HG02885 (cell line): Measurements from ENCODE around the gene KIR3DL2.
"Not testable (repeated sequence)": the region's sequence is repeated elsewhere in the genome, so short reads cannot be mapped to it uniquely, and the experiment has no call there.

Experiments
- ATAC-seq: cut with Tn5 transposase; IDR thresholded peaks from one replicate; pipeline ENCODE4 v1.9.1; 2021; ENCODE audit warnings: mild to moderate bottlenecking; ENCODE audit not compliant: unreplicated experiment, poor library complexity

KIR3DL2 gene

GRCh38 chr19:54863459-54863858 lies 13.2 kb downstream of the KIR3DL2 start:
- not testable (repeated sequence) for ATAC-seq

- no peak for ATAC-seq
These were observed 21.5 kb downstream of the KIR3DL2 start for GRCh38 chr19:54871696-54872095.

- ATAC-seq, result no peak
These were observed 23.7 kb downstream of the KIR3DL2 start, which contains the start of gene FCAR for GRCh38 chr19:54873990-54874389. Gene FCAR, plus strand, starts transcription at chr19:54874235. Its CDS starts 55 bp downstream, at chr19:54874290.

DNA sequence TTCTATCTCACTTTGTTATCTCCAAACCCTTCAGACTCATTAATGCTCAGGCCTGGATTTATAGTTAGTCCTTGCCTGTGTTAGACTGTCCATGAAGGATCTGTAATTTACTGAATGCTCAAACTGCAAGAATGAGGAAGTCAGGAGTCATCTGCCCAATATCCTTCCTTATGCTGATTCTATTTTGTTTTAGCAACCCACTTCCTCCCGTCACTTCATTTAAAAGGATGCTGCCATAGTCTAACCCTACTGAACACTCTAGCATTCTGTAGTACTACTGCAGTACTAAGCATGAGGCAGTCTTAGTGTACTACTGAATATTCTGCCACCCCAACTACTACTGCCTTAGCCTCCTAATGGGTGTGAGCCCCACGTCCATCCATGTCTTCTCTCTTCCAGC lies 25.3 kb downstream of the KIR3DL2 start:
- no peak for ATAC-seq

DNA sequence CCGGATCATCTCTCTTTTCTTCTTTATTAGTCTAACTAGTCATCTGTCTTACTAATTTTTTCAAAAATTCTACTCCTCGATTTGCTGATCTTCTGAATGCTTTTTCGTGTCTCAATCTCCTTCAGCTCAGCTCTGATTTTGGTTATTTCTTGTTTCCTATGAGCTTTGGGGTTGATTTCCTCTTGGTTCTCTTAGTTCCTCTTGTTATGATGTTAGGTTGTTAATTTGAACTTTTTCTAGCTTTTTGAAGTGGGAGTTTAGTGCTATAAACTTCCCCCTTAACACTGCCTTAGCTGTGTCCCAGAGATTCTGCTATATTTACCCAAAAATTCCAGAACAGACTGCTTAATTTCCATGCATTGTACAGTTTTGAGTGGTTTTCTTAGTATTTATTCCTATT lies 27.2 kb downstream of the KIR3DL2 start:
- no peak for ATAC-seq

GRCh38 chr19:54881884-54882283 lies 31.6 kb downstream of the KIR3DL2 start:
- no peak for ATAC-seq

GRCh38 chr19:54882758-54883157 lies 32.5 kb downstream of the KIR3DL2 start:
- ATAC-seq, result no peak

GRCh38 chr19:54883228-54883627 lies 33.0 kb downstream of the KIR3DL2 start:
- no peak for ATAC-seq

DNA sequence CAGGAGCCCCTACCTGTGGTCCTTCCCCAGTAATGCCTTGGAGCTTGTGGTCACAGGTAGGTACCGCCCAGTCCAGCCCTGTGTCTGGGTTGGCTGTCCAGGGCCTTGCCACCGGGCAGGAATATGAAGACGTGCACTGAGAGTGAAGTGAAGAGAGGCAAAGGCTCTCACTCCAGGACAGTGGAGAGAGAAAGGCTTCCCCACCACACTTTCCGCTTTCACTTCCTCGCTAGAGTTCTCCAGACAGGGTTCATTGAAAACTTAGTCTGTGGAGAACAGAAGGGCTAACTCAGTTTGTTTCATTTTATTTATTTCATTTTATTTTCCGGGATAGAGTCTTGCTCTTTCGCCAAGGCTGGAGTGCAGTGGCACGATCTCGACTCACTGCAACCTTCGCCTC lies 38.0 kb downstream of the KIR3DL2 start:
- ATAC-seq, result no peak

DNA sequence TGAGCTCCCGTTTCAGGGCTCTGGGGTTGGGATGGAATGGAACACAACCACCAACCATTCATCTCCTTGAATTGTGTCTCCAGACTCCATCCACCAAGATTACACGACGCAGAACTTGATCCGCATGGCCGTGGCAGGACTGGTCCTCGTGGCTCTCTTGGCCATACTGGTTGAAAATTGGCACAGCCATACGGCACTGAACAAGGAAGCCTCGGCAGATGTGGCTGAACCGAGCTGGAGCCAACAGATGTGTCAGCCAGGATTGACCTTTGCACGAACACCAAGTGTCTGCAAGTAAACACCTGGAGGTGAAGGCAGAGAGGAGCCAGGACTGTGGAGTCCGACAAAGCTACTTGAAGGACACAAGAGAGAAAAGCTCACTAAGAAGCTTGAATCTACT lies 39.3 kb downstream of the KIR3DL2 start:
- ATAC-seq, result no peak

GRCh38 chr19:54893406-54893805 lies 43.2 kb downstream of the KIR3DL2 start:
- ATAC-seq, result no peak

DNA sequence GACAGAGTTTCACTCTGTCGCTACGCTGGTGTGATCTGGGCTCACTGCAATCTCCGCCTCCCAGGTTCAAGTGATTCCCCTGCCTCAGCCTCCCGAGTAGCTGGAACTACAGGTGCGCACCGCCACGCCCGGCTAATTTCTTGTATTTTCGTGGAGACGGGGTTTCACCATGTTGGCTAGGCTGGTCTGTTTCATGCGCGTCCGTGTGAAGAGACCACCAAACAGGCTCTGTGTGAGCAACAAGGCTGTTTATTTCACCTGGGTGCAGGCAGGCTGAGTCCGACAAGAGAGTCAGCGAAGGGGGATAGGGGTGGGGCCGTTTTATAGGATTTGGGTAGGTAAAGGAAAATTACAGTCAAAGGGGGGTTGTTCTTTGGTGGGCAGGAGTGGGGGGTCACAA lies 43.9 kb downstream of the KIR3DL2 start:
- ATAC-seq, result not testable (repeated sequence)

- ATAC-seq, result no peak
These were observed 45.8 kb downstream of the KIR3DL2 start for GRCh38 chr19:54896036-54896435.

- ATAC-seq, result not testable (repeated sequence)
These were observed 48.4 kb downstream of the KIR3DL2 start for GRCh38 chr19:54898685-54899084.

GRCh38 chr19:54899646-54900045 lies 49.4 kb downstream of the KIR3DL2 start:
- ATAC-seq, result not testable (repeated sequence)

DNA sequence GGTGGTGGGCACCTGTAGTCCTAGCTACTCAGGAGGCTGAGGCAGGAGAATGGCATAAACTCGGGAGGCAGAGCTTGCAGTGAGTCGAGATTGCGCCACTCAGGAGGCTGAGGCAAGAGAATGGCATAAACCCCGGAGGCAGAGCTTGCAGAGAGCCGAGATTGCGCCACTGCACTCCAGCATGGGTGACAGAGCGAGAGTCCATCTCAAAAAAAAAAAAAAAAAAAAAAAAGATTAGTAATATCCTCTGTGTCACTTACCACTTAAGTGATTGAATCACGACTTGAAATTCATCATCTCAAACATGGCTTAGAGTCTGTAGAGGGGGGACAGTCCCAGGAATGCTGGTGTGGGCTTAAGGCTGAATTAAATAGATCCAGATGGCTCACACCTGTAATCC lies 50.9 kb downstream of the KIR3DL2 start:
- not testable (repeated sequence) for ATAC-seq

DNA sequence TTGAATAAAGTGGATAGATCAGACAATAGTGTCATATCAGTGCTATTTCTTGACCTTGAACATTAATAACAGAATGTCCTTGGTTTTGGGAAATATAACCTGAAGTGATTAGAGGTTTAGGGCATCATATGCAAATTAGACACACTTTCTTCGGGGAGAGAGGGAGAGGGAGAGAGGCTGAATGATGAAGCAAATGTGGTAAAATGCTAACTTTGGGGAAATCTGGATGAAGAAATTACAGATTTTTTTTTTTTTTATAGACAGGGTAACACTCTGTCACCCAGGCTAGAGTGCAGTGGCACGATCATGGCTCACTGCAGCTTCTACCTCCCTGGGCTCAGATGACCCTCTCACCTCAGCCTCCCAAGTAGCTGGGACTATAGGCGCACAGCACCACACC lies 51.8 kb downstream of the KIR3DL2 start:
- ATAC-seq, result no peak

DNA sequence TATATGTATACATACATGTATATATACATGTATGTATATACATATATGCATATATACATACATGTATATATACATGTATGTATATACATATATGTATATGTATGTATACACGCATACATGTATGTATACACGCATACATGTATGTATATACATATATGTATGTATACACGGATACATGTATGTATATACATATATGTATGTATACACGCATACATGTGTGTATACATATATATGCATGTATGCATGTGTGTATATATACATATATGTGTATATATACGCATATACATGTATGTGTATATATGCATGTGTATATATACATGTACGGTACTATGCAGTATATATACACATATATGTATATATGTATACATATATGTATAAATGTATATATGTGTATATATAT lies 53.1 kb downstream of the KIR3DL2 start:
- no peak for ATAC-seq

DNA sequence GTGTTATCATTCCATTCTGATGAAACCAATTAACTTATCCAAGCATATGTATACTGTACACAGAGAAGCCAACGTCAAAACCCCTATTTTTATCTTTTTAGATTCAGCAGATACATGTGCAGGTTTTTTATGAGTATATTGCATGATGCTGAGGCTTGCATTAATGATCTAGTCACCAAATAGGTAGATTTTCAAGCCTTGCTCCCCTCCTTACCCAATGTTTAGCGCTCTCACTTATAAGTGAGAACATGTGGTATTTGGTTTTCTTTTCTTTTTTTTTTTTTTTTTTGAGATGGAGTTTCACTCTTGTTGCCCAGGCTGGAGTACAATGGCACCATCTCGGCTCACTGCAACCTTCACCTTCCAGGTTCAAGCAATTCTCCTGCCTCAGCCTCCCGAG lies 54.0 kb downstream of the KIR3DL2 start:
- ATAC-seq, result not testable (repeated sequence)

GRCh38 chr19:54905421-54905802 lies 55.2 kb downstream of the KIR3DL2 start:
- ATAC-seq, result no peak

- ATAC-seq, result no peak
These were observed 55.7 kb downstream of the KIR3DL2 start, which contains the start of gene NCR1 for GRCh38 chr19:54905803-54906511. Gene NCR1, plus strand, starts transcription at chr19:54906148. Its CDS starts 40 bp downstream, at chr19:54906188.

DNA sequence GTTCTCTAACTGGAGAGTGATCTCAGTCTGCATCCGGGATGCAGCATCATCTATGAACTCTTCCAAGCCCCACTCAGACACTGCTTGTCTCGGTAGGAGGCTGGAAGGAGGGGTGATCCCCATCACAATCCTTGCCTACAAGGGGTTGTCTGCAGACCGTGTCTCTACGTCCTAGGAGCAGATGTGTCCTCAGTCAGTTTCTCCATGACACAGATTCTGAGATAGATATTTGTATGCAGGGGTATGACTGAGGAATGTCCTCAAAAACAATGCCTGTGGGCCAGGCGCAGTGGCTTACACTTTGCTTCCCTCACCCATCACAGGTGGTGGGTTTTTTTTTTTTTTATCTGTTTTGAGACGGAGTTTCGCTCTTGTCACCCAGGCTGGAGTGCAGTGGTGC lies 56.6 kb downstream of the KIR3DL2 start:
- no peak for ATAC-seq
